Dermis blood vessel endothelial cell (primary cell): Measurements from ENCODE around the gene LITAF. TPM values are rescaled to one million over a fixed set of nuclear protein-coding genes. Genes with fewer than 3 reads are reported as not detected.
A peak's percentile ranks its signal among the peaks of the same experiment; 100 is the strongest.
"Not testable (repeated sequence)": the region's sequence is repeated elsewhere in the genome, so short reads cannot be mapped to it uniquely, and the experiment has no call there.

Experiments
- DNase-seq: peaks from one replicate; pipeline ENCODE4 v3.0.0; 2010
- total RNA-seq: library from RNA; depleted of rRNA; stranded (reverse); fragments of >200 nt; gene quantifications from 2 replicates; pipeline ENCODE4 v1.2.3, GENCODE V29; 2014

Gene LITAF
- total RNA-seq, 1 donor from 2014 or later, result 3.6 TPM

GRCh38 chr16:11572301-11572995 is 14.3 kb downstream of the LITAF start:
- DNase-seq, result no peak

GRCh38 chr16:11571549-11571948 is 15.2 kb downstream of the LITAF start:
- no peak for DNase-seq

- no peak for DNase-seq
These were observed 15.9 kb downstream of the LITAF start for GRCh38 chr16:11570806-11571205.

- no peak for DNase-seq
These were observed 16.5 kb downstream of the LITAF start for GRCh38 chr16:11570258-11570657.

- DNase-seq, result no peak
These were observed 20.3 kb downstream of the LITAF start for GRCh38 chr16:11566398-11566797.

- no peak for DNase-seq
These were observed 21.1 kb downstream of the LITAF start for GRCh38 chr16:11565665-11566064.

GRCh38 chr16:11564046-11564926 is 22.4 kb downstream of the LITAF start:
- DNase-seq, result no peak

GRCh38 chr16:11563493-11564040 is 23.2 kb downstream of the LITAF start:
- no peak for DNase-seq

- no peak for DNase-seq
These were observed 23.8 kb downstream of the LITAF start for GRCh38 chr16:11562941-11563340.

- DNase-seq, result no peak
These were observed 24.3 kb downstream of the LITAF start for GRCh38 chr16:11562411-11562810.

GRCh38 chr16:11561856-11562255 is 24.9 kb downstream of the LITAF start:
- no peak for DNase-seq

GRCh38 chr16:11561454-11561805 is 25.3 kb downstream of the LITAF start:
- DNase-seq, result no peak

- peak; percentile 10 for DNase-seq
These were observed 25.8 kb downstream of the LITAF start for GRCh38 chr16:11560701-11561453.

- not testable (repeated sequence) for DNase-seq
These were observed 28.4 kb downstream of the LITAF start for GRCh38 chr16:11558308-11558823.

GRCh38 chr16:11557801-11558200 is 28.9 kb downstream of the LITAF start:
- no peak for DNase-seq

GRCh38 chr16:11556945-11557720 is 29.6 kb downstream of the LITAF start:
- no peak for DNase-seq

- no peak for DNase-seq
These were observed 30.4 kb downstream of the LITAF start for GRCh38 chr16:11556214-11556819.

- no peak for DNase-seq
These were observed 32.7 kb downstream of the LITAF start for GRCh38 chr16:11554053-11554452.

- DNase-seq, result no peak
These were observed 33.3 kb downstream of the LITAF start for GRCh38 chr16:11553371-11553770.

- no peak for DNase-seq
These were observed 34.3 kb downstream of the LITAF start for GRCh38 chr16:11552440-11552839.

GRCh38 chr16:11551842-11552241 is 34.9 kb downstream of the LITAF start:
- DNase-seq, result no peak
